ENCODE measurements around the gene ATF1.

Gene ATF1

GRCh38 chr12:50740307-50740706 is 23.6 kb upstream of the ATF1 start:
- no peak for TF ChIP-seq CTCF (IDR thresholded peaks at IDR 0.05)

DNA sequence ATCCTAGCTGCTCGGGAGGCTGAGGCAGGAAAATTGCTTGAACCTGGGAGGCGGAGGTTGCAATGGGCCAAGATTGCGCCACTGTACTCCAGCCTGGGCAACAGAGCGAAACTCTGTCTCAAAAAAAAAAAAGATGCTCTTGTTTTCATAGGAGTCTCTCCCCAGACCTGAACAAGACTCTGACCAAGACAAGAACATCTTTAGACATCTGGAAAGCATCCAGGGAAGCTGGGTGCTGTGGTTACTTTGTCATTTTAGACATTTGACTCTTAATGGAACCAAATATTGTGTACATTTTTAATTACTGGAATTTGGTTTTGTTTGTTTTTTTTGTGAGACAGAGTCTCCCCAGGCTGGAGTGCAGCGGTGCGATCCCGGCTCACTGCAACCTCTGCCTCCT is 21.1 kb upstream of the ATF1 start:
- no peak for TF ChIP-seq CTCF (IDR thresholded peaks at IDR 0.05)

DNA sequence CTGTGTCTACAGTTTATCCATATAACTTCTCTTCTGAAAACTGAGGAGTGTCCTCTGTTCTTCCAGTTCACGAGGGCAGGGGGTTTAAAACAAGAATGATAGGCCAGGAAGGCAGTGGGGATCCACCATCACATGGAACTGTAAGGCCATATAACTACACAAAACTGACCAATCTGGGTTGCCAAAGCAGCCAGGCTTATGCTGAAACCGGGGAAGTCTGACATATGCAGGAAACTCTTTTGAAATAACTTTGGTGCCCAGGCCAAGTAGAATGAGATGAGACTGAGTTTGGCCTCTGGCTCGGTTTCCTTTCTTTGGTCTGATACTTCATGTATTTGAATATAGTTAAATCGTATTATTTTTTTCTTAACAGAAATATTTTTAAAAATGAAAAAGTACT is 18.0 kb upstream of the ATF1 start:
- no peak for TF ChIP-seq CTCF (IDR thresholded peaks at IDR 0.05)

DNA sequence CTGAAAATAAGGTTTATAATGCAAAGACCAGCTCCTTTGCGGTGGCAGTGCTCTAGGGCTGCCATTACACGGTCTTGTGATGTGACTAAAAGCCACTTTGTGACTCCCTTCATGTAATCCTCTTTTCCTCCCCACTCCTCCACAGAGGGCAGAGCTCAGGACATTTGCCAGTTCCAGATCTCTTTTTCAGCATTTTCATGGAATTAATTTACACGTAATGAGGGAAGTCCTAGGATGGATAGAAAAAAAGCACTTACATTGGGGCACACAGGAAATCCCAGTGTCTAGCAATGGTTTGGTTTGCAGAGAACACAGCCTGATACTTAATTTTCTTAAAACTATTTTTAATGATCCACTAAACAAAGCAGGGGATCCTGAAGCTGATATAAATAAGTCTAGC is 17.5 kb upstream of the ATF1 start:
- TF ChIP-seq CTCF (IDR thresholded peaks at IDR 0.05), result no peak

DNA sequence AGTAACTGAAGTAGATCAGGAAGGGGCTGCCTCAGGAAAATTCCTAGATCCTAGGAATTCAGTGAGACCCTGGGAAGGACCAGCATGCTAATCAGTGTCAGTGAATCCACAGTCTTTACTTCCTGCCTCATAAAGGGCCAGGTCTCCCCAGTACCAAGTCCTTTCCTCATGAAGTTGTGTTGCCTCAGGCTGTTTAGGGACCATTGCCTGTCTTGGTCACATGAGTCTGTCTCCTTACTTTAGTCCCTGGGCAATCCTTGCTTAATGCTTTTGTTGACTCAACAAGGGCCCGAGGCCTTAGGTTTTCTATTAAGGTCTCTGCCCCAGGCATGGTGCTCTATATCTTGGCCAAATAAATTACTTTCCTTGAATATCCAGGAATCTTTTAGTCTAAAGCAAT is 16.1 kb upstream of the ATF1 start:
- no peak for TF ChIP-seq CTCF (IDR thresholded peaks at IDR 0.05)

- no peak for TF ChIP-seq CTCF (IDR thresholded peaks at IDR 0.05)
Observed at GRCh38 chr12:50749459-50749882, 14.4 kb upstream of the ATF1 start.

GRCh38 chr12:50750366-50750765 is 13.5 kb upstream of the ATF1 start:
- TF ChIP-seq CTCF (IDR thresholded peaks at IDR 0.05), result no peak

GRCh38 chr12:50751948-50752721 is 11.8 kb upstream of the ATF1 start:
- TF ChIP-seq CTCF (IDR thresholded peaks at IDR 0.05), result no peak
